H1 (cell line): ENCODE measurements around the gene COL5A1. TPM values are rescaled to one million over a fixed set of nuclear protein-coding genes. Genes with fewer than 3 reads are reported as not detected.

ENCODE experiments used
- CHD2 ChIP-seq: IDR thresholded peaks from 2 replicates; pipeline ENCODE4 v1.6.1; 2012; ENCODE audit warnings: low read length, improper control_type of control experiment
- CHD7 ChIP-seq: fragments of 300-600 bp; sonication (generic); IDR thresholded peaks from 2 replicates; pipeline ENCODE4 v1.7.1; 2012; ENCODE audit warnings: low read length, moderate library complexity, mild to moderate bottlenecking, inconsistent platforms; ENCODE audit not compliant: insufficient replicate concordance
- EGR1 ChIP-seq: IDR thresholded peaks from 2 replicates; pipeline ENCODE4 v1.6.1; 2011; ENCODE audit warnings: low read depth, low read length, borderline replicate concordance
- GTF2F1 ChIP-seq: IDR thresholded peaks from 2 replicates; pipeline ENCODE4 v1.6.1; 2012; ENCODE audit warnings: low read depth, low read length, improper control_type of control experiment, borderline replicate concordance
- RNF2 ChIP-seq: fragments of 200-900, 300-1000 bp; sonication (generic); IDR thresholded peaks from 2 replicates; pipeline ENCODE4 v1.7.1; 2016; ENCODE audit warnings: borderline replicate concordance, low read depth, mild to moderate bottlenecking, antibody characterized with exemption, low read length; ENCODE audit not compliant: poor library complexity, severe bottlenecking; ENCODE audit errors: missing control alignments
- RXRA ChIP-seq: IDR thresholded peaks from 2 replicates; pipeline ENCODE4 v1.6.1; 2011; ENCODE audit warnings: low read depth, mild to moderate bottlenecking, low read length, moderate library complexity; ENCODE audit not compliant: insufficient read depth
- TAF1 ChIP-seq: IDR thresholded peaks from 2 replicates; pipeline ENCODE4 v1.6.1; 2011; ENCODE audit warnings: mild to moderate bottlenecking, low read depth, low read length
- YY1 ChIP-seq: IDR thresholded peaks from 2 replicates; pipeline ENCODE4 v1.6.1; 2011; ENCODE audit warnings: low read depth, mild to moderate bottlenecking, low read length
- polyA plus RNA-seq, 7 experiments: library from polyadenylated mRNA; depleted of rRNA in 3 of 7; stranded (reverse) in 5 of 7; unstranded in 2 of 7; fragments of >200 nt in 5 of 7; fragments of 200-250 nt in 2 of 7; gene quantifications; 1 replicate in 5 of 7; 2 replicates in 1 of 7; 4 replicates in 1 of 7; pipeline versions ENCODE4 v1.2.1 to v1.2.3, GENCODE V29; 2011 to 2013; ENCODE audit warnings: missing spikeins in 2 of 7, mixed read lengths in 2 of 7
- total RNA-seq: library from RNA; stranded (reverse); fragmentation: NEBNext Ultra II Directional; extraction: Animal tissue kit (Norgen Biotek cat#: 25700); gene quantifications from 2 replicates; pipeline ENCODE4 v1.2.1, GENCODE V29; 2021

COL5A1 gene
- total and polyA plus RNA-seq, 2 of the 8 experiments (the other 6 are each of a cell fraction or from before 2014, with no cell fraction given), result 3.8 to 12.0 TPM

- no peak for TF ChIP-seq CHD7
- no peak for TF ChIP-seq GTF2F1
- TF ChIP-seq YY1, result no peak
- TF ChIP-seq RNF2, result no peak
- TF ChIP-seq EGR1, result no peak
- no peak for TF ChIP-seq CHD2
- no peak for TF ChIP-seq TAF1
- no peak for TF ChIP-seq RXRA
Measured at GRCh38 chr9:134757216-134757975, 115.8 kb downstream of the COL5A1 start (continued).
